Astrocyte of the cerebellum (primary cell): ENCODE measurements around the gene SDS.

Experiments
- DNase-seq: peaks from one replicate; pipeline ENCODE4 v3.0.0-alpha.2; 2011; ENCODE audit warnings: low read depth
- H3K4me3 ChIP-seq: 2 replicates; pipeline ENCODE4 v1.5.1; 2011; ENCODE audit warnings: mild to moderate bottlenecking, low read depth, low read length, moderate library complexity
- CTCF ChIP-seq: IDR thresholded peaks from 2 replicates; pipeline ENCODE4 v1.5.1; 2012; ENCODE audit warnings: low read length, low read depth, moderate library complexity, mild to moderate bottlenecking; ENCODE audit errors: missing control alignments
- in situ Hi-C: cut with HindIII; loops from 2 replicates; pipeline ENCODE4 v1.10.0; 2017; ENCODE audit warnings: low sequenced_read_pairs

Gene SDS, protein sequence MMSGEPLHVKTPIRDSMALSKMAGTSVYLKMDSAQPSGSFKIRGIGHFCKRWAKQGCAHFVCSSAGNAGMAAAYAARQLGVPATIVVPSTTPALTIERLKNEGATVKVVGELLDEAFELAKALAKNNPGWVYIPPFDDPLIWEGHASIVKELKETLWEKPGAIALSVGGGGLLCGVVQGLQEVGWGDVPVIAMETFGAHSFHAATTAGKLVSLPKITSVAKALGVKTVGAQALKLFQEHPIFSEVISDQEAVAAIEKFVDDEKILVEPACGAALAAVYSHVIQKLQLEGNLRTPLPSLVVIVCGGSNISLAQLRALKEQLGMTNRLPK

GRCh38 chr12:113403435-113404415 lies at the start of gene SDS:
Gene SDS, minus strand, starts transcription at chr12:113403887. Its CDS starts 4,179 bp downstream, at chr12:113399708.
- in situ Hi-C loops = no loop called here
- no peak within 1 kb of the TSS for H3K4me3 ChIP-seq
- DNase-seq = peak; percentile 35
- TF ChIP-seq CTCF = no peak

DNA sequence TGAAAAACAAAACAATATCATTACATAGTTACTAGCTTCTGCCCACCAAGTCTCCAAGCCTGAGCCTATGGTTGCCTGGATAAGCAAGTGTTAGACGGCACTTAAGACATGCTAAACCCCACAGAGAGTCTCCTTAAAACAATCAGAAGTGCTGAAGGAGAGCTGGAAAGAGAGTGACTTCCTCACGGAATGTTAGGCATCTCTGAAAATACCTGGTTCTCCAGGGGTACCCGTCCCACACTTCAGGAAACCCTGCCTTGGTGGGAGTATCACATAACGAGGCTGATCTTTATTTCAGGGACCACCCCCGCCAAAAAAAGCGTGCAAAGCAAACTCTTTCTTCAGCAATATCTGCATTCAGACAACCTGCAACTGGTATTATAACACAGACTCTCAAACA lies 49.6 kb upstream of the SDS start:
- no peak overlapping the region for H3K4me3 ChIP-seq
- no peak for TF ChIP-seq CTCF
- no peak for DNase-seq
- in situ Hi-C loops = no loop called here

- TF ChIP-seq CTCF = no peak
- DNase-seq = no peak
- H3K4me3 ChIP-seq = no peak overlapping the region
- in situ Hi-C loops = no loop called here
These were observed 48.8 kb upstream of the SDS start for GRCh38 chr12:113452458-113452857.

DNA sequence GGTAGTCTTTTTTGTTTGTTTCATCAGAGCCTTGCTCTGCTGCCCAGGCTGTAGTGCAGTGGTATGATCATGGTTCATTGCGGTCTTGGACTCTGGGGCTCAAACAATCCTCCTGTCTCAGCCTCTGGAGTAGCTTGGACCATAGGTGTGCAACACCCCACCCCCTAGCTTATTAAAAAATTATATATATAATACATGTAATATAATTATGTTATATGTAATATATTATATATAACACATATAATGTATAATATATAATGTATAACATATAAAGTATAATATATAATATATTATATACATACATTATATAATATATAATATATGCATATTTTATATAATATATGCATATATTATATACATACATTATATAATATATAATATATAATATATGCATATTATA lies 46.2 kb upstream of the SDS start:
- no peak for TF ChIP-seq CTCF
- in situ Hi-C loops = no loop called here
- no peak overlapping the region for H3K4me3 ChIP-seq
- DNase-seq = no peak

GRCh38 chr12:113449299-113449698 lies 45.6 kb upstream of the SDS start:
- H3K4me3 ChIP-seq = no peak overlapping the region
- no peak for TF ChIP-seq CTCF
- in situ Hi-C loops = no loop called here
- DNase-seq = no peak

- in situ Hi-C loops = no loop called here
- no peak for TF ChIP-seq CTCF
- no peak overlapping the region for H3K4me3 ChIP-seq
- no peak for DNase-seq
These were observed 45.2 kb upstream of the SDS start for GRCh38 chr12:113448873-113449272.
